ENCODE measurements around the gene BSDC1.

GRCh38 chr1:32413507-32414185, 19.4 kb upstream of the BSDC1 start:
- TF ChIP-seq CEBPB (IDR thresholded peaks at IDR 0.05; ENCODE audit: low read depth) (no peak), SP1 (IDR thresholded peaks at IDR 0.05; ENCODE audit: low read depth) (no peak)

Measured in HCT116 (cell line).